GM21447 (cell line): ENCODE measurements around the gene CEBPE.

Source experiments
- ATAC-seq: cut with Tn5 transposase; IDR thresholded peaks from one replicate; pipeline ENCODE4 v1.9.1; 2021; ENCODE audit not compliant: unreplicated experiment

CEBPE gene

DNA sequence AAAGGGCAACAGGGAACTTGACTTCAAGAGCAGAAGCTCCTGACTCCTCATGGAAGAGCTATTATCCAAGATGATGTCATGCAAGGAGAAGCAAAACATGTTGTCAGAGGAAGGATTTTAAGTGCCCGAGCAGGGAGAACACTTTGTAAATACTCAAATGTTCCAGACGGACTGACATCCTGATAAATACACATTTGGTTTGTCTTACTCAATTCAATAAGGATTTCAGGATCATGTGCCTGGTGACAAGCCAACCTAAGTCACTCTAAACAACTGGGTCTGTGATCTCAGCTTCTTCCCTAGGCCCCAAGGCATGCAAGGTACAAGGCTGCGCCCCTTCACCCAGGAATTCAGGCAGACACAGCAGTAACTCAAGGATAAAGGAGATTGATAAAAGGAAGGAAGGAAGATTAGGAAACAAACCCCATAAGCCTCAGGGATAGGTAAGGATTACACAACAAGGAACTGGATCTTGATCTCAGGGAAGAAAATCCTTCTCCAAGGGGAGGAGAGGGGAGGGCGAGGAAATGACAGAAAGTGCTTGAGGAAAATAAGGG lies 26.8 kb upstream of the CEBPE start:
- no peak for ATAC-seq

- no peak for ATAC-seq
These were observed 24.9 kb upstream of the CEBPE start for GRCh38 chr14:23143911-23144310.

GRCh38 chr14:23142826-23143225 lies 23.8 kb upstream of the CEBPE start:
- no peak for ATAC-seq

DNA sequence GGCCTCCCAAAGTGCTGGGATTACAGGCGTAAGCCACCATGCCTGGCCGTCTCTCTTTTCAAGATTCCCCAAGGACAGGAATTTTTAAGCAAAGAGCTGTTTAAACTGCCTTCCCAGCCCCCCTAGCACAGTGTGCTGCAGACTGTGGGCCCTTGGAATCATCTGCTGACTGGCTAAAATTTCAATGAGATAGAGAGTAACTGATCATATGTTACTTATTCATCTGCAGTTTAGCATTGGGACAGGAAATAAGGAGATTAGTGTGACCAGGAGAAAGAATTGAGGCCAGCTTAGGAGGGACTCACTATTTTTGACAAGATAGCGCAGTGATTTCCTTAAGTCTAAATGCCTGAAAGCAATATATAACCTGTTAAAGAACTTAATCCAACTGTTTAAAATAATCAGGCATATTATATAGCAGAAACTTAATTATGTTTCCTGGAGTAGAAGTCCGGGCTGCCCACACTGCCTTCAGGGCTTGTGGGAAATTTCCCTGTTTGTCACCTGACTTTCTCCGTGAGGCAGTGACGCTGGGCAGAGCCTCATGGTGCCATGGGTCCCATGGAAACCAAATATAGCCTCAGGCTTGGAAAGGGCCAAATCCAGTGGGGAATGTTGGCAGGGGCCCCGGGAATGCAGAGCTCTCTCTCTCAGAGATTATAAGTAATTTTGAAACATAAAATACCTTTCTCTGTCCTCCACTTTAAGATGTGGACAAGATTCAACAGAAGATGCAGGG lies 22.8 kb upstream of the CEBPE start:
- ATAC-seq, result no peak

DNA sequence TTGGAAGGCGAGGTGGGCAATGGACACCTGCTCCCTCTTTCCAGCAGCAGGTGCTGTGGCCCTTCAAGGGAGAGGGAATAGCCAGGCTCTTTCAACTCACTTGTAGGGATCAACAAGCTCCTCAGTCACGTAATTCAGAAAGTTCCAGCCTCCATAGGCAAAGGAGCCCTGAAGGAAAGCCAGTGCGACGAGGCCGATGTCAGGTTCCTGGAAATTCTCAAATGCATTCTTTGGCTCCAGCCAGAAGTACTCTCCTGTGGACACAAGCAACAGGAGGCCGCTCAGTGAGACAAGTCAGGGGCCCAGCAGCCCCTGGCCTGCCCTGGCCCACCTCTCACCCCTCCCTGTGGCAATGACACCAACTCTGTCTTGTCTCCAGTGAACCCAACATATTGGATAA lies 21.3 kb upstream of the CEBPE start:
- ATAC-seq, result no peak

DNA sequence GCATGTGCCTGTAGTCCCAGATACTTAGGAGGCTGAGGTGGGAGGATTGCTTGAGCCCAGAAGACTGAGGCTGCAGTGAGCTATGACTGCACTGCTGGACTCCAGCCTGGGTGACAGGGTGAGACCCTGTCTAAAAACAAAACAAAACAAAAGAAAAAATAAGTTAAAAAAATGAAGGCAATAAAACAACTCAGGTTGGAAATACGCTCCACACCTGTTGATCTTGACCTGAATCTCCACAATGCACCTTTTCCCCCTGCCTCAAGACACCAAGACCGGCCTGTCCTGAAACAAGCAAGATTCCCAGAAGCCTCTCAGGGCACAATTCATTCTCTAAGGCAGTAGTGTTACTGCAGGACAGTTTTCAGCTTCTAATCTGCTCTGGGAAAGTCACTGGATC lies 20.8 kb upstream of the CEBPE start:
- ATAC-seq, result no peak

- no peak for ATAC-seq
These were observed 18.9 kb upstream of the CEBPE start for GRCh38 chr14:23137813-23138535.

- no peak for ATAC-seq
These were observed 18.2 kb upstream of the CEBPE start for GRCh38 chr14:23137192-23137812.

DNA sequence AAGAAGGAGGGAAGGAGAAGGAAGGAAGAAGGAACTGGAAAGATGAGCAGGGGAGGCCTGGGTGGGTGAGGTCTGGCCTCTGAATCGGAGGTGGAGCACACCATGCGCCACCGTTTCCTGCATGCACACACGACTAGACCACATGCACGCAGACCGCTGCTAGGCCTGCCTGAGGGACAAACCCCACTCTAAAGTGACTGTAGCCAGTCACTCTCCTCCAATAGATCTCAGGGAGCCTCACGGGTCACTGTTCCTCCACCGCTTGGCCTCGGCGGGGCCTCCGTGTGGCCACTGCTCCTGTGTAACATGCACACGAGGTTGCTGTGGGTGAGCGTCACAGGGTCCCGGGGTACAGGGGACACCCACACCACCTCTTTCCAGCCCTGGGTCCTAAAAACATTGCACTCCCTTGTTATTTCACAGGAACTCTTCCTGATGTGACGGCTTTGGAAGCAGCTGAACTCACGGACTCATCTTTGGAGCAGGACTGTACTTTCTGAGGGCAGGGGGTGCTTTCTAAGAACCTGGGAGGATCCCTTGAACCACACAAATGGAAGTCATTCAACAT lies 17.6 kb upstream of the CEBPE start:
- no peak for ATAC-seq

GRCh38 chr14:23132970-23133369 lies 13.9 kb upstream of the CEBPE start:
- ATAC-seq, result no peak

- no peak for ATAC-seq
These were observed 12.4 kb upstream of the CEBPE start for GRCh38 chr14:23131482-23131881.

GRCh38 chr14:23130871-23131270 lies 11.8 kb upstream of the CEBPE start:
- ATAC-seq, result no peak

GRCh38 chr14:23129759-23130316 lies 10.8 kb upstream of the CEBPE start:
- ATAC-seq, result no peak

GRCh38 chr14:23128969-23129758 lies 10.1 kb upstream of the CEBPE start:
- no peak for ATAC-seq

- no peak for ATAC-seq
These were observed 8.8 kb upstream of the CEBPE start for GRCh38 chr14:23127861-23128260.

DNA sequence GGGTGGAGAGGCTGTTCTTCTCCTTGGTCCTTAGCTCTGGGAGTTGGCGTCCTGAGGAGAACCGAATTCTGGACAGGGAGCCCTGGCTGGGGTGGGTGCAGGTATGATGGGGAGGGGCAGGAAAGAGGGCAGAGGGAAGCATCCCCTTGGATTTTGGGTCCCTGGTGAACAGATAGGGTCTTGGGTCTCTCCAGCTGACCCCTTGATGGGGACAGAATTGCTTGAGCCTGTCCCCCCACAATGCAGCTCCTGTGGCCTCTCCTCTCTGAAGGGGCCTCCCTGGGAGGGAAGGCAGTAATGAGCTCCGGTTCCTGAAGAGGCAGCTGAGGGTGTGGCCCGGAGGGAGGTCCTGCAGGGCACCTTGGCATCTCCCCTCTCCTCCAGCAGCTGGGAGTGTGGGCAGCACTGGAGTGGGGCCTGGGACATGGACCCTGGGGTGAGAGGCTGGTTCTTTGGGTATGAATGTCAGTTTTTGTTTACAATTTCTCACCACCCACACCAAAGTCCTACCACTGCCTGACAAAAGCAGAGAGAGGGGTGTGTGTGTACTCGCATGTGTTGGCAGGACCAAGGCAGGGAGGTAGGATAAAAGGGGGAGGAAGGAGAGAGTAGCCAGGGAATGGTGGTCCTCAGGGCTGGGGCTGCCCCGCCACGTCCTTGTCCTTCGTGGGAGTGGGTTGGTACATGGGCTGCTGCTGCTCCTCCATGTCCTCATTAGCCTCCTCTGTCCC lies 7.7 kb upstream of the CEBPE start:
- no peak for ATAC-seq

- ATAC-seq, result no peak
These were observed 7.0 kb upstream of the CEBPE start for GRCh38 chr14:23125933-23126524.

DNA sequence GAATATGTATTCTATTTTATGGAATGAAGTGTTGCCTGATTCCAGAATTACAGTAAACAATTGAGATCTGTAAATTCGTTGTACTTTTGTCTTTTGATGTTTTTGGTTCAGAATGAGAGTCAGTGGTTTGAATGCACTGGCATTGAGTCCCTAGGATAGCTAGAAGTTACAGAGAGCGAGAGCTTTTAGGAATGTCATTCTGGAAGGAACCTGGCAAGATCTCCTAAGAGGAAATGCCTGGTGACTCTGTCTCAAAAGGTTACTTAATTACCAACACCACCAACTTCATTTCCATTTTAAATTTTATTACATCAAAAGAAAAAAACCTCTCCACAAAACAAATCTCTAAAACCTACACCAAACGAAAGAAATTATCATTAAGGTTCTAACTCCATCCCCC lies 6.0 kb upstream of the CEBPE start:
- no peak for ATAC-seq

DNA sequence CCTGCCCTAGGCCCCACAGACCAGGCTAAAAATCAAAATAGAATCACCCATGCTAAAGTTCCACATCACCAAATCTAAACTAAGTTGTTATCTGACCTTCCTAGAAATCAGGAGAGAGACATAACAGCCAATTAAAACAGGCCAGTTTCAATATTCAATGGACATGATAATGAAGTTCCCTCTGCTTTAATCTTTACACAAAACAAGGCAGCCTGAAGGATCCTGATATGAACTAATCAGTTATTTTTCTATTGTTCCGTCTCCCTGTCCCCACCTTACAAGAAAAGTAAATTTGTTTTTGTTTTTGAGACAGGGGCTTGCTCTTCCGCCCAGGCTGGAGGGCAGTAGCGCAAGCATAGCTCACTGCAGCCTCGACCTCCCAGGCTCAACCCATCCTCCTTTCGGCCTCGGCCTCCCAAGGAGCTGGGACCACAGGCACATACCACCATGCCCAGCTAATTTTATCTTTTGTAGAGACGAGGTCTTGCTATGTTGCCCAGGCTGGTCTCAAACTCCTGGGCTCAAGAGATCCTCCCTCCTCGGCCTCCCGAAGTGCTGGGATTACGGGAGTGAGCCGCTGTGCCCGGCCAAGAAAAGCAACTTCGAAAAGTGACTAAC lies 5.4 kb upstream of the CEBPE start:
- ATAC-seq, result no peak
